Memory B cell (primary cell): ENCODE data around the gene DDX60.

Experiments
- ATAC-seq: fragments of 150-1000 bp; cut with Tn5 transposase; 2 replicates; pipeline ENCODE4 v1.10.0; 2021; ENCODE audit warnings: low read depth, mild to moderate bottlenecking, moderate library complexity
- DNase-seq, 2 donors: peaks; one replicate each; pipeline ENCODE4 v3.0.0; 2022; ENCODE audit warnings: low spot score in 2 of 2
- H3K27ac Mint-ChIP-seq: one replicate; pipeline ENCODE4 v1.8.0; 2022; ENCODE audit warnings: mild to moderate bottlenecking, moderate library complexity, mixed read lengths
- H3K27me3 Mint-ChIP-seq: one replicate; pipeline ENCODE4 v1.8.0; 2022; ENCODE audit warnings: mixed read lengths
- H3K36me3 Mint-ChIP-seq: one replicate; pipeline ENCODE4 v1.8.0; 2022; ENCODE audit warnings: mild to moderate bottlenecking, mixed read lengths
- H3K4me1 Mint-ChIP-seq: one replicate; pipeline ENCODE4 v1.8.0; 2022; ENCODE audit warnings: mixed read lengths
- H3K4me3 Mint-ChIP-seq: one replicate; pipeline ENCODE4 v1.8.0; 2022; ENCODE audit warnings: mild to moderate bottlenecking, moderate library complexity, mixed read lengths
- H3K9me3 Mint-ChIP-seq: one replicate; pipeline ENCODE4 v1.8.0; 2022; ENCODE audit warnings: mixed read lengths

DDX60 gene

DNA sequence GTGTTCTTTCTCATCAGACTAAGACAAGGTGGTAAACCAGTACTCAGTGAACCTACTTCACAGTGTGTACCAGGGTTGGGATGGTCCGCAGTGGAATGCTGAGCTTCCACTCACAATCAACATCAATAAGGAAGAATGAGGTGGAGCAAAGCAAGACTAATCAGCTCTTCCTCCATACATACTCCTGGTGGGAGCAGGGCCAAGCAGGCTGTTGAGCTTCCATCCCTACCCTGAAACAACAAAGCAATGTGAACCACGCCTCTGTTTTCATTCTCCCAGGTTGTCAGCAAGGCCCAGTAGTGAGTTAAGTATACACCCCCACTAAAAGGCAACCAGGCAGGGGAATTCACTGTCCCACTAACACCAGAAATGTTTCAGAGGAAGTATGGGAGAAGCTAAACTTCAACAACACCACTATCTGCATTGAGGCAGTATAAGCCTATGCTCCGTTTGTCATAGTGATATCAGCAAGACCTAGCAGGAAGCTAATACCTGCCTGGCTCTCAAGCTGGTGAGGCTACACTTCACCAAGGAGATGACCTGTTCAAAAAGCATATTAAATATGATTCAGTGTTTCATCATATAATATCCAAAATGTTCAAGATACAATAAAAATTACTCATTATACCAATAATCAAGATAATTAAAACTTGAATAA, 109.5 kb downstream of the DDX60 start:
- no peaks in the 10 kb centered on the region for H3K27me3 Mint-ChIP-seq
- peaks cover 10% of the 10 kb centered on the region for H3K36me3 Mint-ChIP-seq
- H3K27ac Mint-ChIP-seq, result no peak overlapping the region
- H3K4me1 Mint-ChIP-seq, result peaks cover 2% of the 10 kb centered on the region
- no peak for ATAC-seq
- H3K4me3 Mint-ChIP-seq, result no peak overlapping the region
- no peak for DNase-seq
- peaks cover 17% of the 10 kb centered on the region for H3K9me3 Mint-ChIP-seq

DNA sequence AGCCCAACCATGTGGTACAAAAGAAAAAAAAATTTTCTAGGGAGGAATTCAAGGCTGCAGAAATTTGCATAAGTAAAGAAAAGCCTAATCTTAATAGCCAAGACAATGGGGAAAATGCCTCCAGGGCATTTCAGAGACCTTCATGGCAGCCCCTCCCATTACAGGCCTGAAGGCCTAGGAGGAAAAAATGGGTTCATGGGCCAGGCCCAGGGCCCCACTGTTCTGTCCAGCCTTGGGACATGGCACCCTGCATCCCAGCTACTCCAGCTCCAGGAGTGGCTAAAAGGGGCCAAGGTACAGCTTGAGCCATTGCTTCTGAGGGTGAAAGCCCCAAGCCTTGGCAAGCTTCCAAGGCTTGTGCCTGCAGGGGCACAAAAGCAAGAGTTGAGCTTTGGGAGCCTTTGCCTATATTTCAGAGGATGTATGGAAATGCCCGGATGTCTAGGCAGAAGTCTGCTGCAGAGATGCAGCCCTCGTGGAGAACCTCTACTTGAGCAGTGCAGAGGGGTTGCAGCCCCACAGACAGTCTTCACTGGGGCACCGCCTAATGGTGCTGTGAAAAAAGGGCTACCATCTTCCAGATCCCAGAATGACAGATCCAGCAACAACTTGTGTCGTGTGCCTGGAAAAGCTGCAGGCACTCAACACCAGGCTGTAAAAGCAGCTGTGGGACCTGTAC, 115.2 kb downstream of the DDX60 start:
- Mint-ChIP-seq H3K27ac (no peak overlapping the region), H3K4me1 (no peaks in the 10 kb centered on the region), H3K36me3 (peaks cover 7% of the 10 kb centered on the region), H3K9me3 (peaks cover 18% of the 10 kb centered on the region), H3K4me3 (no peak overlapping the region), H3K27me3 (no peaks in the 10 kb centered on the region)
- ATAC-seq, result no peak
- no peak for DNase-seq

DNA sequence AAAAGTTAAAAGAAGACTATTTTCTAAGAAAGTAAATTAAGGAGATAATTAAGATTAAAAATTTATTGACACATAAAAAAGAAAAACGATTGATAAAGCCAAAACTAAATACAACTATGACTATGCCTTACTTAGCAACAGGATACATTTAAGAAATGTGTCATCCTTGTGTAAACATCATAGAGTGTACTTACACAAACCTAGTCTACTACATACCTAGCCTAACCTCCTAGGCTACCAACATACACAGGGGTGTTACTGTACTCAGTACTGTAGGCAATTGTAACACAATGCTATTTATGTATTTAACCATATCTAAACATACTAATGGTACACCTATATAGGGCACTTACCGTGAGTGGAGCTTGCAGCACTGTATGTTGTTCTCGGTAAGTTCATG, 117.9 kb downstream of the DDX60 start:
- Mint-ChIP-seq H3K4me1 (no peaks in the 10 kb centered on the region), H3K9me3 (peaks cover 15% of the 10 kb centered on the region), H3K27me3 (no peaks in the 10 kb centered on the region), H3K4me3 (no peak overlapping the region), H3K36me3 (peaks cover 7% of the 10 kb centered on the region), H3K27ac (no peak overlapping the region)
- no peak for DNase-seq
- ATAC-seq, result no peak

DNA sequence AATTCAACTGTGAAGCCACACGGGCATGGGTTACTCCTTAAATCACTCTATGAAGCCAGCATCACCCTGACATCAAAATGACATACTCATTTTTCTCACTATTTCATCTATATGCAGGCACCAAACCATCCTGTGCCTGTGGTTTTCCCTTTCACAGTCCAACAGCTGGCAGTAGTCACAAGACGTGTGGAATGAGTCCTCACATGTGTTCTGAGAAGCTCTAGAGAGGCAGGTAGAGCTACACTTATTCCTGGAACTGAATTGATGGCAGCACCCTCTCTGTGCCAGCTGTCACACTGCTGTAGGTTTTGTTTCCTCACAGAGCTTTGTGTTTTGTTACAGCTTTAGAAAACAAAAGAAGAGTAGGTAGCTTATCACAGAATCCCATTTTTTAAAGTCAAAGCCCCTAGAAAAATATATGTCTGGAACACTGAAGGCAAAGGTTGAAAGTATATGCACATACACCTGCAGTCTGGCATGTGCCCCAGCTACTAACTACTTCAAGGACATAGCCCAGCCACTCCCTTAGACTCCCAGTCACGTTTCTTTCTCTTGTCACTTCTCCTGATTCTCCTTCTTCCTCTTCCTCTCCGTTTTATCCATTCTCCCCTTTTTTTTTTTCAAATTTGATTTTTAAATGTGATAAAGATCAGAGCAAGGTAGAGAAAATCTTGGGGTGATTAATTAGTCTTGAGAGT, 119.1 kb downstream of the DDX60 start:
- H3K27me3 Mint-ChIP-seq, result no peaks in the 10 kb centered on the region
- ATAC-seq (no peak), DNase-seq (no peak)
- peaks cover 7% of the 10 kb centered on the region for H3K36me3 Mint-ChIP-seq
- H3K4me1 Mint-ChIP-seq, result no peaks in the 10 kb centered on the region
- no peak overlapping the region for H3K27ac Mint-ChIP-seq
- H3K4me3 Mint-ChIP-seq, result no peak overlapping the region
- H3K9me3 Mint-ChIP-seq, result peaks cover 11% of the 10 kb centered on the region

DNA sequence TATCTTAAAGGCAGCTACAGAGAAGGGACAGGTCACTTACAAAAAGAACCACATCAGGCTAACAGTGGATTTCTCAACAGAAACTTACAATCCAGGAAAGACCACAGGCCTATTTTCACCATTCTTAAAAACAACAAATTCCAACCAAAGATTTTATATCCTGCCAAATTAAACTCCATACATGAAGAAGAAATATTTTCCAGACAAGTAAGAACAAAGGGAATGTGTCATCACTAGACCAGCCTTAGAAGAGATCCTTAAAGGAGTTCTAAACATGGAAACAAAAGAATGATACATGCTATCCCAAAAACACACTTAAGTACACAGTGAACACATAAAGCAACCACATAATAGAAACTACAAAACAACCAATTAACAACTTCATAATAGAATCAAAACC, 120.6 kb downstream of the DDX60 start:
- Mint-ChIP-seq H3K36me3 (peaks cover 5% of the 10 kb centered on the region), H3K27me3 (no peaks in the 10 kb centered on the region), H3K4me1 (no peaks in the 10 kb centered on the region), H3K9me3 (peaks cover 7% of the 10 kb centered on the region), H3K4me3 (no peak overlapping the region), H3K27ac (no peak overlapping the region)
- DNase-seq (no peak), ATAC-seq (no peak)

DNA sequence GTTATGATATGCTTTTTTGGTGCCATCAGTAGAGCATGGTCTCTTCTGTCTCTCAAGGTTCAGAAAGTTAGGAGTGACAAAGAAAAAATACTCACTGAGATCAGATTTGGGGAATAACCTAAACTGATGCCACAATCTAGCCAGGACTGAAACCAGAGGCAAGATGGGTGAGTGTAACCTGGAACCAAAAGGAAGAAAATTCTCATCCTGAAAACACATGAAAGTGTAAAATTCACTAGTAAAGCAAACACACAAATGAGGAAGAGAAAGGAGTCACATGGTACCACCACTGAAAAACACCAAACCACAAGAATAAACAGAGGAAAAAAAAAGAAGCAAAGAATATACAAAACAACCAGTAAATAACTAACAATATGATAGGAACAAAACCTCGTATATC, 129.8 kb downstream of the DDX60 start:
- DNase-seq (no peak), ATAC-seq (peak; percentile 38)
- Mint-ChIP-seq H3K9me3 (peaks cover 2% of the 10 kb centered on the region), H3K27me3 (no peaks in the 10 kb centered on the region), H3K4me3 (peak overlapping the region; percentile 2), H3K36me3 (peaks cover 2% of the 10 kb centered on the region), H3K4me1 (peaks cover 5% of the 10 kb centered on the region), H3K27ac (no peak overlapping the region)

DNA sequence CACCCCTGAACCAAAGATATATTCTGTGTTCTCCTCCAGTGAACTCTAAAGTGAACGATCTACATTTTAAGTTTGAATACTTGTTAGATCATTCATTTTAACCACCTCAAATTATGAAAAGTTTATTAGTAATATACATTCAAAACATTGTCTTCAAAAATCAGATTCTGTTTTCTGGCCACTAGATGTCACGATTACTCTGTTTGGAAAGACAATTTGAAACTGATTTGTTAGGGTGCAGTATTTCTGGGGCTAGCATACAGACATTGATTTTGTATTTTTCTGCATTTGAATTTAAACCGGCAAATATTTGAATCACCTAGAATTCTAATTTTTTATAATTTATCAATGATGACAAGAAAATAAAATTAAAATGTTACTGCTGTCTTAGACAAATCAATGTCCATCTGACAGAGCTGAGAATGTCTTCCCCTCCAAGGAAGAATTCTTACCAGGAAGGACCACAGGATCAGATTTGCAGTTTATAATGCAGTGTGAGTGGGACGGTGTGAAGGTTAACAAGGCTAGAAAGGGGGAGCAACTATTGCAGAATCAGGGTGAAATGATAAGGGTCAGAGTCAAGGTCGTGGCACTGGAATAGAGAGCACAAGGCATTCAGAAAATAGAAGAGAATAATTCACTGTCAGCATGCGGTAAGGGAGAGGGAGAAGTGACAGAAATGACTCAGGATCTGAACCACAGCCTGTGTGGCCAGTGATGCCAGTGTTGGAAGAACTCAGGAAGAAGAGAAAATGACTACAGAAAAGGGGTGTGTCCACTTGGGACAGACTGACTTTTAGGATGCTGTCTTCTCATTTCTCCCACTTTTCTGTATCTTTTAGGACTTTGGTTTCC, 134.6 kb downstream of the DDX60 start:
- H3K4me1 Mint-ChIP-seq, result peaks cover 4% of the 10 kb centered on the region
- peaks cover 2% of the 10 kb centered on the region for H3K36me3 Mint-ChIP-seq
- peaks cover 2% of the 10 kb centered on the region for H3K9me3 Mint-ChIP-seq

DNA sequence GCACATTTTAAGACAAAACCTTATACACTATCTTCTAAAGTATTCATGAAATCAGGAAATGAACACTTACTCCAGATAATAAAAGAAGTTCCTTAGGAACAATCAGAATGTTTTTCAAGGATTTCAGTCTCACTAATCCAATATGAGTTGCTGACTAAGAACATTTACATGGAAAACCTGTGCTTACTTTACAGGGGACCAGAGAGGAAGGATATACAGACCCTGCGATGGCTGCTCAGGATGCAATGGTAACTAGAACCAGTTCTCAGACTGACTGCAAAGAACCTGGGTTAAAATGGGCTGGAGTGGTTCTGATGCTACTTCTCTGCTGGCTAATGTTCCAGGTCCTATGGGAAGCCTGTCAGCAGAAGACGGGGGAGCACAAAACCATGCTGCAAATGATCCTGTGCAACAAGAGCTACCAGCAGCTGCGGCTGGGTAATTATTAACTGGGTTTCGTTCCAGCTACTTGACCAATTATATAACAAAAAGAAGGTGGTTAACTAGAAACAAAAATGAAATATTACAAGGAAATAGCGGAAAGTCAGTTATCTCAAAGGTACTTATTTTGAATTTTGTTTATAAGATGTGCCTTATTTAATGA, 140.9 kb downstream of the DDX60 start:
- no peak overlapping the region for H3K27ac Mint-ChIP-seq
- H3K36me3 Mint-ChIP-seq, result no peaks in the 10 kb centered on the region
- no peak for ATAC-seq
- no peak overlapping the region for H3K4me3 Mint-ChIP-seq
- no peaks in the 10 kb centered on the region for H3K9me3 Mint-ChIP-seq
- DNase-seq, result no peak
- no peaks in the 10 kb centered on the region for H3K27me3 Mint-ChIP-seq
- no peaks in the 10 kb centered on the region for H3K4me1 Mint-ChIP-seq

More for the DNA sequence above, 134.6 kb downstream of the DDX60 start:
- no peaks in the 10 kb centered on the region for H3K27me3 Mint-ChIP-seq
- no peak for ATAC-seq
- no peak for DNase-seq
- no peak overlapping the region for H3K4me3 Mint-ChIP-seq
- H3K27ac Mint-ChIP-seq, result no peak overlapping the region

DNA sequence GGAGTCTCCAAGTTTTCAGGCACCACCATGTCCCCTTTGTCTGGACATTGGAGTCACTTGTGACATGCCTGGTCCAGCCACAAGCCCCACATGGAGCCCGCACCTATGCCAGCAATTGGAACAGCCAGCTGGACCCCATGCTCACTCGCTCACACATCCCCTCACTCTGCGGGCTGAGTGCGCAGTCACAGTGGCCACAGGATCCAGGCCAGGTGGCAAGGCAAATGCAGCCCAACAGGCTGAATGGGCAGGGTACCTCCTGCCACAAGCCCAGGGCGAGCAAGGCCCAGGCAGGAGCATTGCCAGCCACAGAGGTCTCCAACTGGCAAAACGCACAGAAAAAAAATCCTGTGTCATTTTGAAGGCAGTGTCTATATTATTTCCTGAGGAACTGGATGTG, 144.2 kb downstream of the DDX60 start:
- Mint-ChIP-seq H3K9me3 (no peaks in the 10 kb centered on the region), H3K4me3 (no peak overlapping the region)

DNA sequence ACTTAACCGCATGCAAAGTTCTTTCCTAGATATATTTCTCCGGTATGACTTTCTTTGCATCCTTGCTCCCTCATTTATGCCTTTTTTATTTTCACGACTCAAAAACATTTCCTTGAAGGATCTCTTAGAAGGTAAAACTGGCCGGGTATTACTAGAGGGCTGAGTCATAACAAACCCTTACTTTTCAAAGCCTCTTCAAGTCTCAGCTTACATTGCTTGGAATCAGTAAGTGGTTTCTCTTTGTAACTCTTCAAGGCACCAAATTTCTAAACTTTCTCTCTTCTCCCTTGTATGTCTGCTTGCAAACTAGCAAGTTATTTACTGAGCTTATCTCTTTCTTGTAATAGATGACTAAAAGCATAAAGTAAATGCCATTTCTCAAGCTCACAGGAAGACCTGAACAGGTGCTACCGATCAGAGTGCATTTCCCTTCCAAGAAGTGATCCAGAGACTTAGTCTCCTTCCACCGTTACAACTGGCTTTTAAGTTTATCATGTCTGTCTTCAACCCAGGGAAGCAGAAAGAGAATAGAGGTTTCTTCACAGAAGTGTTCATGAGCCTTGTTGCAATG, 150.8 kb downstream of the DDX60 start:
- no peak for DNase-seq
- Mint-ChIP-seq H3K27ac (no peak overlapping the region), H3K36me3 (no peaks in the 10 kb centered on the region), H3K4me3 (no peak overlapping the region), H3K27me3 (peaks cover 2% of the 10 kb centered on the region), H3K9me3 (no peaks in the 10 kb centered on the region), H3K4me1 (no peaks in the 10 kb centered on the region)
- no peak for ATAC-seq

More for the DNA sequence above, 144.2 kb downstream of the DDX60 start:
- H3K36me3 Mint-ChIP-seq, result no peaks in the 10 kb centered on the region
- no peaks in the 10 kb centered on the region for H3K27me3 Mint-ChIP-seq
- ATAC-seq, result no peak
- no peak overlapping the region for H3K27ac Mint-ChIP-seq
- DNase-seq, result no peak
- no peaks in the 10 kb centered on the region for H3K4me1 Mint-ChIP-seq
